Spinal cord (tissue), 10 donors: Measurements from ENCODE around the gene CD9. TPM values are rescaled to one million over a fixed set of nuclear protein-coding genes. Genes with fewer than 3 reads are reported as not detected.

Experiments
- DNase-seq, 6 donors: peaks; one replicate each; pipeline versions ENCODE4 v3.0.0 to v3.0.0-alpha.2; 2013 to 2015; ENCODE audit warnings: low spot score in 6 of 6, low read depth in 4 of 6
- H3K27ac ChIP-seq: one replicate; pipeline ENCODE4 v1.5.1; 2013; ENCODE audit warnings: low read depth, low read length, control low read depth
- H3K27me3 ChIP-seq: one replicate; pipeline ENCODE4 v1.6.1; 2013; ENCODE audit warnings: low read length; ENCODE audit not compliant: control insufficient read depth, insufficient read depth
- H3K36me3 ChIP-seq: one replicate; pipeline ENCODE4 v1.6.1; 2013; ENCODE audit warnings: low read length; ENCODE audit not compliant: control insufficient read depth, insufficient read depth
- H3K4me1 ChIP-seq: one replicate; pipeline ENCODE4 v1.6.1; 2013; ENCODE audit warnings: low read length; ENCODE audit not compliant: control insufficient read depth, insufficient read depth
- H3K4me3 ChIP-seq: one replicate; pipeline ENCODE4 v1.5.1; 2013; ENCODE audit warnings: low read depth, low read length, control low read depth
- H3K9me3 ChIP-seq: one replicate; pipeline ENCODE4 v1.6.1; 2013; ENCODE audit warnings: low read length; ENCODE audit not compliant: control insufficient read depth, insufficient read depth
- WGBS: methylation state at CpG from one replicate; pipeline ENCODE4 v1.1.5; 2013; ENCODE audit warnings: missing lambda C conversion rate; ENCODE audit not compliant: insufficient coverage; 5-methylcytosine and 5-hydroxymethylcytosine counted together
- polyA plus RNA-seq, 2 donors: library from polyadenylated mRNA; unstranded; fragments of 120-200 nt; gene quantifications; one replicate each; pipeline ENCODE4 v1.2.1, GENCODE V29; 2013; ENCODE audit not compliant: insufficient read length in 2 of 2
- total RNA-seq, 2 donors: library from RNA; depleted of rRNA in 1 of 2; stranded (reverse); fragments of 120-200 nt in 1 of 2; fragments of >200 nt in 1 of 2; gene quantifications; one replicate each; pipeline versions ENCODE4 v1.2.3 to v1.2.4, GENCODE V29; 2013 to 2014
- donor health status: healthy.

CD9 gene
- total and polyA plus RNA-seq, 4 donors = 106 to 275 (median 133) TPM

DNA sequence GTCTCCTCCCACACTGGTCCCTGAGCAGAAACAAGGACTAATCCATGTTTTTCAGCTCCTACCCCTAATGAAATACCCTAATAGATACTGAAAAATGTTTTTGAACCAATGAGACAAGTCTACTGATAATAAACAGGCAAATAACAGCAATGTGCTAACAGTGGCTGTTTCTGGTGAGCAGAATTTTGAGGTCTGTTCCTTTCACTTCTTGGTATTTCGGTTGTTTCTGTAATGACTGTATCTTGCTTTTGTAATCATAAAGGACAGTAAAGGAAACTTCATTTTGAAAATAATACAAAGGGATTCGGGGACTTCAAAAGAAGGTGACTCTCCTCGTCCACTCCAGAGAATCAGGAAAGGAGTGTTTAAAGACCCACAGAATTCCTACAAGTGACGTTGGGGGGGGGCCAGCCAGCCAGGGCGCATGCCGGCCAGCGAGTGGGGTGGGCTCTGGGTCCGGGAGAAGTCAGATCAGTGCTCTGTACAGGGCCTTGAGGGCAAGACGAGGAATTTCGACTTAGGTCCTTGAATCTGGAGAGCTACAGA, 1.1 kb upstream of the CD9 start:
- 57% methylated on average over 9 of the region's 10 CpGs for WGBS
- H3K4me3 ChIP-seq = peak overlapping the region; percentile 72
- no peak for DNase-seq
- peaks cover 42% of the 10 kb centered on the region for H3K4me1 ChIP-seq
- no peaks in the 10 kb centered on the region for H3K36me3 ChIP-seq
- peaks cover 25% of the 10 kb centered on the region for H3K27me3 ChIP-seq
- peak overlapping the region; percentile 89 for H3K27ac ChIP-seq
- no peaks in the 10 kb centered on the region for H3K9me3 ChIP-seq

DNA sequence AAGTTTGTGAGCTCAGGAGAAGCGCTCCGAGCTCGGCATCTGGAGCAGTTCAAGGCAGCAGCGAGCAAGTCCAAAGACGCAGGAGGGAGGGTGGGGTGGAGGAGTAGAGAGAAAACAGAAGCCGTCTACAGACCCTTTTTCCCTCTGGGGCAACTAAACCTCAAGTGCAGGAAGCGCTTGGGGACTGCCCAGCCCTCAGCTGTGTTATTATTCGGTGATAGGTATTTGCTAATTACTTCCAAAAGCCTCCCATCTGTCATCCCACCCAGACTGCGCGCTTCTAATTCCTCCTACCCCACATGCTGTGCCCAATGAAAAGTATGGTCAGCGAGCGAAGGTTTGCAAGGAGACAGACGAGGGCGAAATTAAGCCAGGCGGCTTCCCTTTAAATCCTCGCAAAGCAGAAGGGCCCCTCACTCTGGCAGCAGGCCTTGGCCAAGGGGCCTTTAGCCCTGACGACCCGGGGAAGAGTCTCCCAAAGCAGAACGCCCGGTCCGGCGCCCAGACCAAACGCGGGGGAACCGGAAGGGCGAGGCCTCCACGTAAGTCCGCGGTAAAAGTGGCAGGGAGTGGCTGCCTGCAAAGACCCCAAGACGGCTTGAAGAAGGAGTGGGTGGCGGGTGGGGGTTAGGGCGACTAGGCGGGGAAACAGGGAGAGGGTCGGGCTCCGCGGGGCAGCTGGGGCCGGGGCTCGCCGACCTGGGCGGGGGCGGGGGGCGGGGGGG, 507 bp upstream of the CD9 start:
- no peaks in the 10 kb centered on the region for H3K36me3 ChIP-seq
- H3K27me3 ChIP-seq = peaks cover 25% of the 10 kb centered on the region
- WGBS = 10% methylated on average over 27 of the region's 42 CpGs
- DNase-seq = peak in 2 of 6 donors; percentile 45 to 71
- H3K4me3 ChIP-seq = peak overlapping the region; percentile 72
- H3K27ac ChIP-seq = peak overlapping the region; percentile 89
- peaks cover 47% of the 10 kb centered on the region for H3K4me1 ChIP-seq
- H3K9me3 ChIP-seq = no peaks in the 10 kb centered on the region

DNA sequence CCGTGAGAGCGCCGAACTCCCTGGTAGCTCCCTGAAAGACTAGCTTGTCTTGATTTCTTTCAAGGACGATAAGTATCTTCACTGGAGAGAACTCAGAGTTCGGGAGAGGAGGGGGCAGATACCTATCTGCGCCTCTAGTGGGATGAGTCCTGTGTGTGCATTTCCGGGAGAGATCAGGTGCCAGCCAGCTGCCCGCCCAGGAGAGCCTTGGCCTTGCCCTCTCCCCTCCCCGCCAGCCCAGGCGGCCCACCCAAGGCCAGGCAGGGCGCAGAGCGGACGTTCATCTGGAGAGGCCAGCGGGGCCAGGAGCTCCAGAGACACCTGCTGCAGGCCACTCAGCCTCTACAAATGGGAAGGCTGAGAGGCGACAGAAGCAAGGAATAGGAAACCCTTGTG, 1.0 kb downstream of the CD9 start:
- no peak for DNase-seq
- 11% methylated on average over 14 of the region's 15 CpGs for WGBS
- Histone ChIP-seq H3K4me1 (peaks cover 60% of the 10 kb centered on the region), H3K36me3 (no peaks in the 10 kb centered on the region), H3K27ac (peak overlapping the region; percentile 71), H3K4me3 (peak overlapping the region; percentile 72), H3K9me3 (no peaks in the 10 kb centered on the region), H3K27me3 (peaks cover 25% of the 10 kb centered on the region)

DNA sequence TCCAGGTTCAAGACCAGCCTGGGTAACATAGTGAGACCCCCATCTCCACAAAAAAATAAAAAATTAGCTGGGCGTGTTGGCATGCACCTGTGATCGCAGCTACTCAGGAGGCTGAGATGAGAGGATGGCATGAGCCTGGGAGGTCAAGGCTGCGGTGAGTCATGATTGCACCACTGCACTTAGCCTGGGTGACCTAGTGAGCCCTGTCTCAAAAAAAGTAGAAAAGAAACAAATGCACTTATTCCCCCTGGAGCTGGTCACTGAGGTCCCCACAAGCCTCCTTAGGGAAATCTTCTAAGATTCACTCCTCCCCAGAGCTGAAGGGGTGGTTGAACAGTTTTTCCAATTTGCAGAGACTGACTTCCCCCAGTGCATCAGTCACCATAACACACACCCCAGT, 1.6 kb downstream of the CD9 start:
- Histone ChIP-seq H3K4me1 (peaks cover 63% of the 10 kb centered on the region), H3K4me3 (peak overlapping the region; percentile 72)

DNA sequence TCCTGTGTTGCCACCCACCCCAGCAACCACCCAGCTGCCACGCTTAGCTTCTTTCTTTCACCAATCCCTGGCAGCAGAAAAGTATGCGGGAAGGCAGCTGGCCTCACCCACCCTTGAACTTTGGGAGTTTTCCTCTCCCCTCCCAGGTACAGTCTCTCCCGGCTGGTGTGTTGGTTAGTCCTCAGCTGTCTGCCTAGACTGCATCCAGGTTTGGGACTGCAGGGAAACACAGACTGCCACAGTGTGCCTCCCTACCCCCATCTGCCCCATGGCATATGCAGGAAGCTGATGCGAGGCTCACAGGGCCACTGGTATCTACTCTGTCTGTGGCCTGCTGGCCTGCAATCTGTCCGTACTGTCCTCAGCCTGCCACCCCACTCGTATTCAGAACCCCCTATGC, 2.1 kb downstream of the CD9 start:
- no peak overlapping the region for H3K4me3 ChIP-seq
- no peak for DNase-seq
- H3K27ac ChIP-seq = peak overlapping the region; percentile 37
- H3K27me3 ChIP-seq = peaks cover 25% of the 10 kb centered on the region
- no peaks in the 10 kb centered on the region for H3K36me3 ChIP-seq
- WGBS = 76% methylated on average over 5 of the region's 6 CpGs
- peaks cover 68% of the 10 kb centered on the region for H3K4me1 ChIP-seq
- no peaks in the 10 kb centered on the region for H3K9me3 ChIP-seq

More for the DNA sequence above, 1.6 kb downstream of the CD9 start:
- peak overlapping the region; percentile 37 for H3K27ac ChIP-seq
- H3K36me3 ChIP-seq = no peaks in the 10 kb centered on the region
- peaks cover 25% of the 10 kb centered on the region for H3K27me3 ChIP-seq
- WGBS = 100% methylated on average over 2 of the region's 3 CpGs
- H3K9me3 ChIP-seq = no peaks in the 10 kb centered on the region
- DNase-seq = no peak

GRCh38 chr12:6202846-6203245, 2.6 kb downstream of the CD9 start:
- Histone ChIP-seq H3K27ac (no peak overlapping the region), H3K4me3 (no peak overlapping the region), H3K9me3 (no peaks in the 10 kb centered on the region), H3K36me3 (no peaks in the 10 kb centered on the region), H3K4me1 (peaks cover 73% of the 10 kb centered on the region), H3K27me3 (peaks cover 25% of the 10 kb centered on the region)
- 94% methylated on average over 3 of the region's 3 CpGs for WGBS
- no peak for DNase-seq

- Histone ChIP-seq H3K4me1 (peaks cover 74% of the 10 kb centered on the region), H3K4me3 (no peak overlapping the region), H3K27me3 (peaks cover 19% of the 10 kb centered on the region), H3K27ac (no peak overlapping the region), H3K36me3 (no peaks in the 10 kb centered on the region), H3K9me3 (no peaks in the 10 kb centered on the region)
- no peak for DNase-seq
- no CpG with 5 or more reads among the region's 3 CpGs for WGBS
These were observed 3.4 kb downstream of the CD9 start for GRCh38 chr12:6203601-6204000.

GRCh38 chr12:6204533-6205143, 4.4 kb downstream of the CD9 start:
- no peaks in the 10 kb centered on the region for H3K9me3 ChIP-seq
- no peaks in the 10 kb centered on the region for H3K36me3 ChIP-seq
- H3K27me3 ChIP-seq = peaks cover 12% of the 10 kb centered on the region
- H3K4me3 ChIP-seq = no peak overlapping the region
- peak overlapping the region; percentile 64 for H3K27ac ChIP-seq
- WGBS = 60% methylated on average over 1 of the region's 5 CpGs
- DNase-seq = no peak
- peaks cover 66% of the 10 kb centered on the region for H3K4me1 ChIP-seq

- Histone ChIP-seq H3K4me1 (peaks cover 66% of the 10 kb centered on the region), H3K36me3 (no peaks in the 10 kb centered on the region), H3K27ac (peak overlapping the region; percentile 64), H3K27me3 (peaks cover 9% of the 10 kb centered on the region), H3K9me3 (no peaks in the 10 kb centered on the region), H3K4me3 (no peak overlapping the region)
- peak in 2 of 6 donors; percentile 75 to 84 for DNase-seq
- 27% methylated on average over 6 of the region's 8 CpGs for WGBS
These were observed 4.9 kb downstream of the CD9 start for GRCh38 chr12:6205144-6205539.

DNA sequence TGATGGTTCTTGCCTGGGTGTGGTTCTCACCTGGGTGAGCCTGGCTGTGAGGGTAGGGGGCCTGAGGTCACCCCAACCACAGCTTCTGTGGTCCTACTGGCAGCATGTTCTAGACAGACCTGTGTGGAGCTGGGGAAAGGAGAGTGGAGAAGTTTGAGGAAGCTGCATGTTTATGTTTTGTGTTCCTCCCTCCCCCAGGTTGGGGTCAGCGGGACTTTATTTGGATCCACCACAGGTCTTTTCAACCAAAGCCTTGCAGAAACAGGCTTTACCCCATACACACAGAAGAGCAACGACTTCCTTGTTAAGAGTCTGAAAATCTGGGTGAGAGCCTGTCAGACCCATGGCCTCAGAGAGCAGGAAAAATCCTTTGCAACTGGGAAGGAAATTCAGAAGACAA, 5.6 kb downstream of the CD9 start:
- no peaks in the 10 kb centered on the region for H3K36me3 ChIP-seq
- no peak overlapping the region for H3K4me3 ChIP-seq
- H3K9me3 ChIP-seq = no peaks in the 10 kb centered on the region
- H3K27me3 ChIP-seq = peaks cover 7% of the 10 kb centered on the region
- peak overlapping the region; percentile 64 for H3K27ac ChIP-seq
- no peak for DNase-seq
- WGBS = no CpG with 5 or more reads among the region's 2 CpGs
- peaks cover 65% of the 10 kb centered on the region for H3K4me1 ChIP-seq
